ENCODE results near the gene ILK. TPM values are rescaled to one million over a fixed set of nuclear protein-coding genes. Genes with fewer than 3 reads are reported as not detected.

ILK gene
- total and polyA plus RNA-seq, 10 of the 15 experiments (the other 5 are each of a cell fraction or from before 2014, with no cell fraction given) = 51.8 to 163 (median 92.0) TPM

DNA sequence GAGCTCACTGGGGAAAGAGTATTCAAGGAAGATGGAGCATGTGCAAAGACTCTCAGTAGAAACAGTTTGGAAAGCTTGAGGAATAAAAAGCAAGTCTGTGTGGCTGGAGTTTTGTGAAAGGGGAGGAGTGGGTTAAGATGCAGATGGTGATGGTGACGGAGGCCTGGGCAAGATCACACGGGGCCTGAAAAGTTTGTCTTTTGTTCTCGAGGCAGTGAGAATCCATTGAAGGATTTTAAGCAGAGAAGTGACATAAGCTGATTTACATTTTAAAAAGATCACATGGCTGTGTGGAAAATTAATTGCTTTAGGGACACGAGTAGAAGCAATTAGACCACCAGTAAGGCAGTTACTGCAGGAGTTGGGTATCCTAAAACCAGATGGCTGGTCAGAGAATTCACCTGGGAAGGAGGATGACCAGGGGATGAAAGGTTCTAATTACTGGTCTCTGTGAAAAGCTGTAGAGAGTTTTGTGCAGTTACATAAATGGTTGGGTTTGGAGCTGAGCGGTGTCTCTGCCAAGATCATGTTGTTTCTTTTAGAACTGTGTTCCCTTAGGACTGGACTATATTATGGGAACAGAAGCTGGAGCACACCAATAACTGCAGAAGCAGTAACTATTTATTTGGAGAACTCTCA lies 7.2 kb upstream of the ILK start:
- no peaks in the 10 kb centered on the region for H3K4me1 ChIP-seq (ENCODE audit: control insufficient read depth, insufficient read depth, low read length)
- H2AFZ ChIP-seq (ENCODE audit: control insufficient read depth, low read depth, low read length) = no peak overlapping the region
- no peak for DNase-seq (ENCODE audit: low read depth, low spot score)
- RAD21 ChIA-PET (ENCODE audit: unreplicated experiment) = no interaction called here
- CTCF ChIA-PET = interaction anchor here (0.6 to 2.4 kb wide), 7 partner anchors 9 to 217 kb away, joined by 3 to 9 read pairs (median 3); no protein-coding TSS in a partner anchor
- ATAC-seq = no peak
- no peak for FAIRE-seq
- no peak overlapping the region for H3K4me3 ChIP-seq
- H3K27ac ChIP-seq (ENCODE audit: control insufficient read depth, insufficient read depth) = no peak overlapping the region
- intact Hi-C loops (cut with micrococcal nuclease; ENCODE audit: unreplicated experiment) = no loop called here
- no peaks in the 10 kb centered on the region; the same call in 1 of the 2 replicates for H4K20me1 ChIP-seq (ENCODE audit: control insufficient read depth, insufficient read depth)
- 85% methylated on average over 5 of the region's 5 CpGs for whole genome bisulfite sequencing (ENCODE audit: insufficient coverage, insufficient replicate concordance, low lambda C conversion rate, missing lambda C conversion rate)
- peaks cover 16% of the 10 kb centered on the region for H3K79me2 ChIP-seq (ENCODE audit: control insufficient read depth, insufficient read depth, low read length)
- no peaks in the 10 kb centered on the region for H3K9me3 ChIP-seq (replicated peaks; ENCODE audit: control insufficient read depth, insufficient read depth, low read length)
- H3K4me2 ChIP-seq (ENCODE audit: control insufficient read depth, insufficient read depth) = no peak overlapping the region
- in situ Hi-C loops (cut with MboI) = no loop called here
- POLR2A ChIA-PET = interaction anchor here (0.6 to 1.3 kb wide), 2 partner anchors 115 to 966 kb away, joined by 3 read pairs; partner anchors contain the start of genes ARFIP2 and TIMM10B
- no peaks in the 10 kb centered on the region for H3K27me3 ChIP-seq (replicated peaks in 1 of 2; ENCODE audit: control insufficient read depth in 2 of 2, insufficient read depth in 2 of 2, low read length in 1 of 2)
- SMC1A ChIA-PET (ENCODE audit: uncharacterized antibody, unreplicated experiment) = interaction anchor here (0.9 to 1.5 kb wide), 4 partner anchors 9 to 121 kb away, joined by 3 to 6 read pairs (median 3); no protein-coding TSS in a partner anchor
- H3K36me3 ChIP-seq (ENCODE audit: control insufficient read depth in 2 of 2, insufficient read depth in 2 of 2, low read length in 1 of 2) = peaks cover 19 to 21% of the 10 kb centered on the region in 2 experiments
- TF ChIP-seq NFYA (IDR thresholded peaks at IDR 0.05; ENCODE audit: borderline replicate concordance, low read depth, low read length) = no peak
- TF ChIP-seq EGR1 (IDR thresholded peaks at IDR 0.05; ENCODE audit: borderline replicate concordance in 1 of 2, low read depth in 2 of 2, low read length in 2 of 2) = no peak
- TF ChIP-seq KAT2A (conservative IDR thresholded peaks at IDR 0.05; ENCODE audit: control insufficient read depth, low read depth, low read length) = no peak
- no peak for TF ChIP-seq YBX1 (IDR thresholded peaks at IDR 0.05)
- TF ChIP-seq GABPA (IDR thresholded peaks at IDR 0.05; ENCODE audit: low read depth) = no peak
- no peak for TF ChIP-seq SIN3A (IDR thresholded peaks at IDR 0.05; ENCODE audit: low read depth, low read length)
- no peak for TF ChIP-seq NFYB (IDR thresholded peaks at IDR 0.05; ENCODE audit: insufficient read depth, low read depth, low read length)
- TF ChIP-seq CHD4 (IDR thresholded peaks at IDR 0.05) = no peak
- TF ChIP-seq STAT1 (conservative IDR thresholded peaks at IDR 0.05) = no peak
- TF ChIP-seq MAX (IDR thresholded peaks at IDR 0.05; ENCODE audit: low read depth, low read length) = no peak
- TF ChIP-seq NFXL1 (IDR thresholded peaks at IDR 0.05; ENCODE audit: borderline replicate concordance) = no peak
- TF ChIP-seq TARDBP (IDR thresholded peaks at IDR 0.05; ENCODE audit: borderline replicate concordance) = no peak
- TF ChIP-seq POLR2A (IDR thresholded peaks at IDR 0.05; ENCODE audit: low read depth, low read length) = no peak
- BruUV-seq (replicated peaks) = no TSS peak
- no peak overlapping the region for H3K9ac ChIP-seq (ENCODE audit: control insufficient read depth, insufficient read depth, low read length)

Data from GM12878 (cell line).